Esophagus (tissue), 2 donors: ENCODE results near the gene TMEM259. TPM values are rescaled to one million over a fixed set of nuclear protein-coding genes. Genes with fewer than 3 reads are reported as not detected.
"Not testable (repeated sequence)": the region's sequence is repeated elsewhere in the genome, so short reads cannot be mapped to it uniquely, and the experiment has no call there.

Source experiments
- H3K27ac ChIP-seq, 2 donors: one replicate each; pipeline ENCODE4 v1.5.1; 2013; ENCODE audit warnings: low read depth in 2 of 2, mild to moderate bottlenecking in 2 of 2, inconsistent platforms in 1 of 2, low read length in 1 of 2, moderate library complexity in 1 of 2
- H3K27me3 ChIP-seq, 2 donors: one replicate each; pipeline ENCODE4 v1.6.1; 2013; ENCODE audit warnings: low read length in 2 of 2, control low read depth in 1 of 2, mild to moderate bottlenecking in 1 of 2; ENCODE audit not compliant: insufficient read depth in 2 of 2, control insufficient read depth in 1 of 2
- H3K36me3 ChIP-seq, 2 donors: one replicate each; pipeline ENCODE4 v1.6.1; 2013; ENCODE audit warnings: low read length in 1 of 2; ENCODE audit not compliant: control insufficient read depth in 2 of 2, insufficient read depth in 2 of 2
- H3K4me1 ChIP-seq, 2 donors: one replicate each; pipeline ENCODE4 v1.6.1; 2013; ENCODE audit warnings: low read length in 1 of 2; ENCODE audit not compliant: control insufficient read depth in 2 of 2, insufficient read depth in 2 of 2
- H3K4me3 ChIP-seq, 2 donors: one replicate each; pipeline ENCODE4 v1.5.1; 2013; ENCODE audit warnings: low read length in 2 of 2, mild to moderate bottlenecking in 2 of 2, low read depth in 1 of 2, moderate library complexity in 1 of 2
- H3K9me3 ChIP-seq, 2 donors: one replicate each; pipeline ENCODE4 v1.6.1; 2013; ENCODE audit warnings: mild to moderate bottlenecking in 2 of 2, low read depth in 1 of 2, low read length in 1 of 2, moderate library complexity in 1 of 2; ENCODE audit not compliant: control insufficient read depth in 2 of 2, insufficient read depth in 1 of 2
- WGBS, 2 donors: extraction: QIAGEN DNeasy Blood & Tissue Kit; methylation state at CpG; one replicate each; pipeline ENCODE4 v1.1.7; 2013; 5-methylcytosine and 5-hydroxymethylcytosine counted together
- polyA plus RNA-seq, 2 donors: library from polyadenylated mRNA; stranded (reverse); fragments of 200-250 nt; gene quantifications; one replicate each; pipeline ENCODE4 v1.2.3, GENCODE V29; 2013
- donor health status: healthy with polysubstance abuse.
- donor health status: Bipolar disorder and iron deficiency.

The TMEM259 gene
- polyA plus RNA-seq, 2 donors = 142 to 238 TPM

- H3K36me3 ChIP-seq = peaks cover 0 to 2% of the 10 kb centered on the region in 2 donors
- H3K27ac ChIP-seq = peak overlapping the region; percentile 94 to 95
- H3K27me3 ChIP-seq = no peaks in the 10 kb centered on the region
- WGBS, 2 donors = 1% methylated on average over 36 of the region's 36 CpGs
- peak overlapping the region; percentile 89 to 97 for H3K4me3 ChIP-seq
- H3K9me3 ChIP-seq = no peaks in the 10 kb centered on the region
- peaks cover 2 to 5% of the 10 kb centered on the region in 2 donors for H3K4me1 ChIP-seq
These were observed 6.1 kb upstream of the TMEM259 start for GRCh38 chr19:1026783-1027649.

GRCh38 chr19:1025960-1026782 is 5.2 kb upstream of the TMEM259 start, which contains the start of gene CNN2:
CNN2 (plus strand) TSS chr19:1026608; CDS start chr19:1026662, 54 bp downstream.
- H3K9me3 ChIP-seq = no peaks in the 10 kb centered on the region
- peak within 1 kb of the TSS; percentile 89 to 97 for H3K4me3 ChIP-seq
- H3K27me3 ChIP-seq = no peaks in the 10 kb centered on the region
- H3K27ac ChIP-seq = peak within 1 kb of the TSS; percentile 94 to 95
- H3K4me1 ChIP-seq = peaks cover 2 to 5% of the 10 kb centered on the region in 2 donors
- peaks cover 0 to 2% of the 10 kb centered on the region in 2 donors for H3K36me3 ChIP-seq
- WGBS, 2 donors = 4 to 5% methylated on average over 63 of the region's 63 CpGs

- not testable (repeated sequence) for H3K9me3 ChIP-seq, H3K36me3 ChIP-seq, H3K4me1 ChIP-seq, H3K4me3 ChIP-seq, H3K27me3 ChIP-seq, H3K27ac ChIP-seq
- 79 to 84% methylated on average over 6 of the region's 6 CpGs for WGBS, 2 donors
These were observed 4.2 kb upstream of the TMEM259 start for GRCh38 chr19:1025080-1025479.

DNA sequence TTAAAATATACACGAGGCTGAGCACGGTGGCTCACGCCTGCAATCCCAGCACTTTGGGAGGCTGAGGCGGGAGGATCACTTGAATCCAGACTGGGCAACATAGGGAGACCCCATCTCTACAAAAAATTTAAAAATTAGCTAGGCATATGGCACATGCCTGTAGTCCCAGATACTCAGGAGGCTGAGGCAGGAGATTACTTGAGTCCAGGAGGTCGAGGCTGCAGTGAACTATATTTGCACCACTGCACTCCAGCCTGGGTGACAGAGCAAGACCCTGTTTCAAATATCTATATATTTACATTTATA is 2.9 kb upstream of the TMEM259 start:
- H3K9me3 ChIP-seq, H3K27me3 ChIP-seq, H3K36me3 ChIP-seq, H3K27ac ChIP-seq, H3K4me3 ChIP-seq: not testable (repeated sequence)
- H3K4me1 ChIP-seq = peaks cover 10 to 14% of the 10 kb centered on the region in 2 donors
- WGBS, 2 donors = 77 to 79% methylated on average over 5 of the region's 5 CpGs

GRCh38 chr19:1019980-1020867 is 699 bp downstream of the TMEM259 start:
- Histone ChIP-seq H3K27ac (peak overlapping the region; percentile 84 to 98), H3K27me3 (no peaks in the 10 kb centered on the region), H3K36me3 (peaks cover 0 to 10% of the 10 kb centered on the region in 2 donors), H3K4me1 (peaks cover 34 to 43% of the 10 kb centered on the region in 2 donors), H3K9me3 (peaks cover 0 to 3% of the 10 kb centered on the region in 2 donors), H3K4me3 (peak overlapping the region; percentile 66 to 92)
- WGBS, 2 donors = 1% methylated on average over 60 of the region's 60 CpGs

GRCh38 chr19:1019616-1019961 is 1.3 kb downstream of the TMEM259 start:
- Histone ChIP-seq H3K9me3 (peaks cover 0 to 3% of the 10 kb centered on the region in 2 donors), H3K36me3 (peaks cover 0 to 10% of the 10 kb centered on the region in 2 donors), H3K27ac (peak overlapping the region; percentile 66 to 98), H3K4me3 (peak overlapping the region; percentile 66 to 92), H3K27me3 (no peaks in the 10 kb centered on the region), H3K4me1 (peaks cover 38 to 43% of the 10 kb centered on the region in 2 donors)
- 55 to 58% methylated on average over 16 to 18 of the region's 18 CpGs for WGBS, 2 donors

GRCh38 chr19:1018932-1019615 is 1.8 kb downstream of the TMEM259 start:
- H3K9me3 ChIP-seq = peaks cover 0 to 3% of the 10 kb centered on the region in 2 donors
- H3K36me3 ChIP-seq = peaks cover 0 to 14% of the 10 kb centered on the region in 2 donors
- peaks cover 38 to 43% of the 10 kb centered on the region in 2 donors for H3K4me1 ChIP-seq
- 36 to 37% methylated on average over 15 to 17 of the region's 17 CpGs for WGBS, 2 donors
- peak overlapping the region; percentile 66 to 92 for H3K4me3 ChIP-seq
- H3K27ac ChIP-seq = peak overlapping the region in 1 of 2 donors; percentile 98
- no peaks in the 10 kb centered on the region for H3K27me3 ChIP-seq

GRCh38 chr19:1018393-1018792 is 2.5 kb downstream of the TMEM259 start:
- Histone ChIP-seq H3K4me1 (peaks cover 38 to 43% of the 10 kb centered on the region in 2 donors), H3K27me3 (no peaks in the 10 kb centered on the region), H3K36me3 (peaks cover 0 to 20% of the 10 kb centered on the region in 2 donors), H3K4me3 (no peak overlapping the region), H3K27ac (peak overlapping the region in 1 of 2 donors; percentile 98), H3K9me3 (peaks cover 0 to 3% of the 10 kb centered on the region in 2 donors)
- 57 to 72% methylated on average over 5 of the region's 5 CpGs for WGBS, 2 donors
